Suprapubic skin (tissue), 3 donors: ENCODE measurements around the gene FN3K.

Source experiments
- CTCF ChIP-seq, 2 donors: fragments of 200-600 bp in 1 of 2; fragments of 450-650 bp in 1 of 2; sonication (generic) in 1 of 2; IDR thresholded peaks; one replicate each; pipeline ENCODE4 v1.5.1; 2016 to 2019; ENCODE audit warnings: antibody characterized with exemption in 2 of 2, mild to moderate bottlenecking in 1 of 2, moderate library complexity in 1 of 2
- POLR2A ChIP-seq, 2 donors: fragments of 450-650 bp; IDR thresholded peaks; one replicate each; pipeline ENCODE4 v1.6.1; 2017; ENCODE audit warnings: antibody characterized with exemption in 2 of 2, mild to moderate bottlenecking in 2 of 2, moderate library complexity in 2 of 2

GRCh38 chr17:82769041-82769440 is 33.6 kb downstream of the FN3K start:
- no peak for TF ChIP-seq CTCF (IDR thresholded peaks at IDR 0.05)
- no peak for TF ChIP-seq POLR2A (IDR thresholded peaks at IDR 0.05)
